HG02970 (cell line): ENCODE results near the gene NSUN7.
"Not testable (repeated sequence)": the region's sequence is repeated elsewhere in the genome, so short reads cannot be mapped to it uniquely, and the experiment has no call there.

Experiments
- ATAC-seq: cut with Tn5 transposase; IDR thresholded peaks from one replicate; pipeline ENCODE4 v1.9.1; 2021; ENCODE audit warnings: mild to moderate bottlenecking, moderate library complexity, moderate number of reproducible peaks; ENCODE audit not compliant: unreplicated experiment, low FRiP score

The NSUN7 gene

DNA sequence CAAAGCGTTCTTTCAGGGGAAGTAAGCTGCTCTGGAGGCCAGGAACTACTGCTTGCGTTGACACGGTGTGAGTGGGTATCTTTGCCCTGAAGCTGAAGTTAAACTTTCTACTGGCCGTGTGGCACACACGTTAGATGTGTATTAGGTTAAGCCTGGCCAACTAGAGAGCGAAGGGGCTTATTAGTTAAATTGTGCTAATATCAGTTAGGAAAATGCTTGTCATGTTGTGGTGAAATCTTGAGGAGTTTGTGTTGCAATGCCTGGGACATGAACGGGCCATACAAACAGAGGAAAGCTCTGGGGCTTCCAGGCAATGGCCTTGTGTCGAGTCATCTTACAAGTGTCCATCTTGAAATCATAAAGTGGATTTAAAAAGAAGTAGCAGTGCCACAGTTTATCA, 62.6 kb downstream of the NSUN7 start:
- ATAC-seq = no peak

- ATAC-seq = no peak
Measured at GRCh38 chr4:40812856-40813255, 63.1 kb downstream of the NSUN7 start.

- not testable (repeated sequence) for ATAC-seq
Measured at GRCh38 chr4:40817157-40817556, 67.4 kb downstream of the NSUN7 start.

GRCh38 chr4:40820101-40820500, 70.3 kb downstream of the NSUN7 start:
- ATAC-seq = no peak

- no peak for ATAC-seq
Measured at GRCh38 chr4:40822420-40823166, 72.8 kb downstream of the NSUN7 start.

GRCh38 chr4:40825014-40825838, 75.5 kb downstream of the NSUN7 start:
- ATAC-seq = no peak

GRCh38 chr4:40826821-40827220, 77.1 kb downstream of the NSUN7 start:
- ATAC-seq = no peak

- no peak for ATAC-seq
Measured at GRCh38 chr4:40827758-40828157, 78.0 kb downstream of the NSUN7 start.

DNA sequence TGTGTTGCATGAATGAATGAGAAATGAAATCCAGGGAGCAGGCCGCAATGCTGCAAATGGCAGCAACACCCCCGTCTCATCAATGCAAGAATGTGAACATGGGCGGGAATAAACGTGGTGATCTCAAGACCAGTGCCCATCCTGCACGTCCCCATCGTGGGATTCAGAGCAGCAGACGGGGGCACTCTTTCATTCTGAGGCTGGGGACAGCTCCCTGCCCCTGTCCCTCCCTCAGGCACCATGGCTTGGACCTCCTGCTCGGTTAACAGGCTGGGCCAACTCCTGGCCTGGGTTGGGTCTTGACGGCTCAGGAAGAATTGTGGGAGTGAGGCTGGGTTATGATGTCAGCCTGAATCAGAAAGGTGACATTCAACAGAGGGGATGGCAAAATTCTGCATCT, 78.9 kb downstream of the NSUN7 start:
- ATAC-seq = no peak

GRCh38 chr4:40829586-40829985, 79.8 kb downstream of the NSUN7 start:
- ATAC-seq = no peak

- ATAC-seq = no peak
Measured at GRCh38 chr4:40831146-40831907, 81.6 kb downstream of the NSUN7 start.

GRCh38 chr4:40832175-40832574, 82.4 kb downstream of the NSUN7 start:
- ATAC-seq = no peak

DNA sequence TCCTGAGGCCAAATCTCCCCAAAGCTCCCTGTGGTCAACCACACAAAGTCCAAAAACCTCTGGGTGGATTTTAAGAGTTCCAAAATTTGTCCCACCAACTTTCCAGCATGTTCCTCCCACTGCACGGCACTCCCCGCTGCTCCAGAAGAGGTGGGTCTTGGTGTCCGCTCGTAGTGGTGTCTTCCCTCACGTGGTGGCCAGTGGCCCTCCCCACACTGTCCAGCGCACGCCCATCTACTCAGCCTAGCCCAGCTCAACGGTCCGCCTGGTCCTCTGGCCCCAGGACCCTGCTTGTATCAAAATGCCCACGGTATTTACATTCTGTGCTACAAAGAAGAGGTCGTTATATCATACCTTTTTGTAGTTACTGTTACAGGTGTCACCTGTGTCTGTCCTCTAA, 83.5 kb downstream of the NSUN7 start:
- no peak for ATAC-seq

GRCh38 chr4:40837094-40837870, 87.5 kb downstream of the NSUN7 start:
- no peak for ATAC-seq

- ATAC-seq = no peak
Measured at GRCh38 chr4:40838742-40839141, 89.0 kb downstream of the NSUN7 start.

- ATAC-seq = no peak
Measured at GRCh38 chr4:40840255-40840984, 90.7 kb downstream of the NSUN7 start.

- no peak for ATAC-seq
Measured at GRCh38 chr4:40840985-40841571, 91.3 kb downstream of the NSUN7 start.

DNA sequence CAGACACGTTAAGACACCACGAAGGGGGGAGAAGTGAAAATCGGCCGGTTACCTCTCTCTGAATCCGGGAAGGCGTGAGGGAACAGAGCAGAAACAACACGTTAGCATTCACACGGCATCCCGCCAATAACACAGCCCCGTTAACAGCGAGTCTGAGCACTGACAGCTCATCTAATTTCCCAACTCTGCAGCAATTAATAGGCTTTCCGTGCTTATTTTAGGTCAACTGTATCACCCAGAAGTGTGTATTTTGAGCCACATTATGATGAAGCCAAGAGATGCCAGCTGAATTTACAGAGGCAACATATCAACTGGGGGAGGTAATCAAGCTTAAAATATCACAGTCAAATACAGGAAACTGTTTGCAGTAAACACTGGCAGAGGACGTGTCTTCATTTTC, 92.6 kb downstream of the NSUN7 start:
- no peak for ATAC-seq

DNA sequence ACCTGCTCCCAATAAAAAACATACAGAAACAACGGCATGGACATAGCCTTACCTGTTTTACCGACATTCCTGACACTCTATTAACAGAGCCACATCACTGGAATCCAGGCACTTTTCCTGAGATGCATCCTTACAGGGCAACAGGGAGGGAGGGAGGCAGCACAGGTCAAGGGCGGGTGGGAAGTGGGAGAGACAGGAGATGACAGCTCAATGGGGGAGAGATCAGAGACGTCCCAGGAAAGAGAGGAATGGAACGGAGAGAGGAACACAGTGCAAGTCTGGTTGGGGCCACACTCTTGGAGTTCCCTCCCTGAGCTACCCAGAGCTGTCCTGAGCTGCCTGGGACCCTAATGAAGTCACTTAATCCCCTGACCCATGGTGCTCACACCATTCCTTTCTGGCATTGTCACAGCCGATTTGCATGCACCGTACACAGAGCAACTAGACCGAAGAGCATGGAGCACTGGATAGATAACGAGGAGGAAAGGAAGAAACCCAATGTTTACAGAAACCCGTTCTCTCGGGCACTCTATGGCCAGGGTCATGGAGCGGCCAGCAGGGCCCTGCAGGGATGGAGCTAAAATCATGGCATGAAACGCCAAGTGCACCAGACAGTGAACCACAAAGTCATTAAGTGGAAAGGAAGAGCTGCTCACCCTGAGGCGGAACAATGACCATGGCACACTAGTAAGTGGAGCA, 93.1 kb downstream of the NSUN7 start:
- ATAC-seq = no peak
